Kidney tubule cell (primary cell): Measurements from ENCODE around the gene FAM171A1.
A peak's percentile ranks its signal among the peaks of the same experiment; 100 is the strongest.

Source experiments
- DNase-seq: peaks from one replicate; pipeline ENCODE4 v3.0.0-alpha.2; 2018; ENCODE audit warnings: low spot score

FAM171A1 gene

GRCh38 chr10:15242261-15242840, 128.7 kb downstream of the FAM171A1 start:
- no peak for DNase-seq

DNA sequence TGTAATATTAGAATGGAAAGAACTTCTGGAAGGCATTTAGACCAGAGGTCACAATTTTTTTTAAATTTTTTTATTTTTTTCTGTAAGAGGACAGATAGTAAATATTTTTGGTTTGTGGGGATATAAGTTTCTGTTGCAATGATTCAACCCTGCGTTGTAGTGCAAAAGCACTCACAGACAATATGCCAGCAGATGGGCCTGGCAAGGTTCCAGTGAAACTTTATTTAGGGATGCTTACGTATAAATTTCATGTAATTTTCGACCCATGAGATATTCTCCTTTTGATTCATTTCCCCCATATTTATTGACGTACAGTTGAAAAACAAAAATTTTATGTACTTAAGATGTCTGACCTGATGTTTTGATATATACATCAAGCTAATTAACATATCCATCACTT, 129.8 kb downstream of the FAM171A1 start:
- no peak for DNase-seq

DNA sequence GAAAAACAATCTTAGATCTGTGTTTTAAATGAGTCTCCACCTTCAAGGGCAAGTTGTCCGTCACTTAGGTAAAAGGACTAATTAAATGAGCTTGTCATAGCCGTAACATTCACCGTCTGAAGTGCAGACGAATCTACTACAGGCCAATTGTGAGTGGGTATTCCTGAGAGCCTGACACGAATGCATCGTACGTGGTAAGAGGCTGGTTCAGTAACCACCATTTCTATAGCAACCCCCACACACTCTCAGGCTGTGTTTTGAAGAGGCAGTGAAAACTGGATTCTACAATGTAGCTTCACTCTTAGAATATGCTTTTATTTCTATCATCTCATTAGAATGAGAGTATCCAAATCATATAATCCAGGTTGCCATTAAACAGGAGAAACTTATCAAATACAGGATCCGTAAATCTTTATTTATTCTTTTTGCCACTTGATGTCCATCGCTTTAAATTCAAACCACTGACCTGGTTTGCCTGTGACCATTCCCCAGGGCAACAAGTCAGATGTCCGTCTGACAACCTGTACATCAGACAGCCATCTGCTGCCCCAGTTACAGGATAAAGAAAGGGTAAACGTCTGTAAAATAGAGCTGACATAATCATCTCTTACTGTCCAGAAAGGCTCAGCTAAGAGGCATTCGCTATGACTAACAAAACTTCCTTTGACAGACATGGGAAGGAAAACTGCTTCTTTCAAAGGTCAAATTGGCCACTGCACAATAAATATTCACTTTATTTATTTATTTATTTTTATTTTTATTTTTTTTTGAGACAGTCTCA, 132.3 kb downstream of the FAM171A1 start:
- peak; percentile 65 for DNase-seq

DNA sequence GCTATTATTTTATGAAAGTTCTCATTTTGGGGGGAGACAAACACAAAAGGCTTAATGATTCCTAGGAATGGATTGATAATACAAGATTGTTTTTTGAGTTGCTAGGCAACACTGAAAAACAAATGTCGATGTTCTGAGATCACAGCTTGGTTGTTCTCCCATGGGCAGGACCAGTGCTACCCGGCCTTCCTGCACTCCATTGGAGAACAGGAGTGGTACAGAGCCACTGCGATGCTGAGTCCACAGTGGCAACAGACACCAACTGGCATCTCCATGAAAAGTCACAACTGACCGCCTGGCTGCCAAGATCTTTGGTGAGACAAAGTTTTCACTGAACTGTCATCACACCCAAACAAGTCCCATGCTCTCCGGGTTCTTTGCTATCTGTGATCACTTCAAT, 133.7 kb downstream of the FAM171A1 start:
- peak; percentile 76 for DNase-seq

GRCh38 chr10:15236340-15236739, 134.7 kb downstream of the FAM171A1 start:
- DNase-seq: peak; percentile 38

DNA sequence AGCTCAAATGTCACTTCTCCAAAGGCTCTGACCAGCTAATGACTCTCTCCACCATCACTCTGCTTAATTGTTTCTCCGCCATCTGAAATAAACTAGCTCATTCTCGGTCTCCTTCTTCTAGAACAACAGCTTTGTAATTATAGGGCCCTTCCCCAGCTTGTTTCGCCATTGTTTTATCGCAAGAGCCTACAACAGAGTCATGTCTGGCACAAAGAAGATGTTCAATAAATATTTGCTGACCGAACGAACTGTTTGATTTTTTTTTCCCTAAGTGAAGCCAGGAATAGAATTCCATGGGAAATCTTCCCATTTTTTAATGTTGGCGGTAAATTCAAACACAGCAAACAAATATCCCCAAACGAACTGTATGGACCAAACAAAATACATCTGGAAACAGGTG, 138.8 kb downstream of the FAM171A1 start:
- no peak for DNase-seq

DNA sequence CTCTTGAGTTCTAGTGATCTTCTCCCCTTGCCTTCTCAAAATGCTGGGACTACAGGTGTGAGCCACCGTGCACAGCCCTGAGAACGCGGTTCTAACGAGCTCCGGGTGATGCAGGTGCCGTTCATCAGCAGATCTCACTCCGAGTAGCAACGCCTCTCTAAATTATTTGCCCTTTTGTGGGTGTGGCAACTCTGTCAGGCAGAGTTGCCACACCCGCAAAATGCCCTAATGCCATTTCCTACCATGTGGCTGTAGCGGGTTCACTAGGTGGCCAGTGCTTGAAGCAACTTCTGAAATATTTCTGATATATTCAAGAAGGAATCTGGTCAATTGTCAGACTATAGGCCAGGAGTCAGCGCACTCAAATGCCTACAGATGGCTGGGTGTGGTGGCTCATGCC, 139.7 kb downstream of the FAM171A1 start:
- no peak for DNase-seq

GRCh38 chr10:15230257-15230656, 140.8 kb downstream of the FAM171A1 start:
- DNase-seq: no peak

DNA sequence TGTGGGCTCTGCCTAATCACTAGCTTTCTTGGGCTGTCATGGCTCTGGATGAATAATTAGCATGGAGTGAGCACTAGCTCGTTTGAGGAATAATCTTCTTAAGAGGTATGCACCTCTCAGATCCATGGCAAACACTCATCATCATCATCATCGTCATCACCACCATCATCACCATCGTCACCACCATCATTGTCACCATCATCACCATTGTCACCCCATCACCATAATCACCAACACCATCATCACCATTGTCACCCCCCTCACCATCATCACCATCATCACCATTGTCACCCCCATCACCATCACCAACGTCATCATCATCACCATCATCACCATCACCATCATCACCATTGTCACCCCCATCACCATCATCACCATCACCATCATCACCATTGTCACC, 141.8 kb downstream of the FAM171A1 start:
- DNase-seq: no peak

DNA sequence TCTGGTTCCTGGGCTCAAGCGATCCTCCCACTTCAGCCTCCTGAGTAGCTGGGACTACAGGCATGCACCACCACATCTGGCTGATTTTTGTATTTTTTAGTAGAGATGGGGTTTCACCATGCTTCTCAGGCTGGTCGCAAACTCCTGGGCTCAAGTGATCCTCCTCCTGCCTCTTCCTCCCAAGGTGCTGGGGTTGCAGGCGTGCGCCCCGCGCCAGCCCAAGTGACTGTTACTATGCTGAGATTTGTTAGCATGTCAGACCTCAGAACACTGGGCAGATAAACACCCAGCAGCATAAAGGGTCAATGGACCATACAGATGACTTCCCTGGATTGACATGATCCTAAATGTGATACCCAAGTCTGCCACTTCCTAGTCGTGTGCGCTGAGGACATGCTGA, 142.7 kb downstream of the FAM171A1 start:
- no peak for DNase-seq

DNA sequence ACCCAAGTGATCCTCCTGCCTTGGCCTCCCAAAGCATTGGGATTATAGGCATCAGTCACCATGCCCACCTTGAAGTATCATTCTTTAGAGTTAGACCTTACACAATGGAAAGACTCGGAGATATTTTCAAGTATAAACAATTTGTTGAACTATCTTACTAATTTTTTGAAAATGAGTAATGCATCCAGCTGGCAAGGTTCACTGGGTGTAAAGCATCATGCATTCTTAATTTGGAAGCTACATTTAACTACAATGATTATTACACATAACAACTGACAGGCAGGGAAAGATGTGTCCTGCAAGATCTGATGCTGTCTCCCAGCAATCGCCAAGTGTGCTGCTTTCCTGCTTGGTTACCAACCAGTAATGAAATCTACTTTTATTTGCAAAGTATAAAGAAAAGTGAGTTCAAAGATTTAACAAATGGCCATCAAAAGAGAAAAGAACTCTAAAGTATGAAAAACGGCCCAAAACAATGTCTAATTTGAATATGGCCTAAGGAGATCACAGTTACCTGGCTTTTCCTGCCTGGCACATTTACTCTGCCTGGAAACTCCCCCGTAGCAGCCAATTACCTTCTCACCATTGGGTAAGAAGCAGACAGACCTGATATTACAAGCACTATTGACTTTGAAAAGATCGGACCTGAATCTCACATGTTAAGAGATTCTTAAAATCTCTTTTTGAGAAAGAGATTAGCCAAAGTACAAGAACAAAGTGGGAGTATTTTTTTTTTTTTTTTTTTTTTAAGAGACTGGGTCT, 143.3 kb downstream of the FAM171A1 start:
- no peak for DNase-seq

DNA sequence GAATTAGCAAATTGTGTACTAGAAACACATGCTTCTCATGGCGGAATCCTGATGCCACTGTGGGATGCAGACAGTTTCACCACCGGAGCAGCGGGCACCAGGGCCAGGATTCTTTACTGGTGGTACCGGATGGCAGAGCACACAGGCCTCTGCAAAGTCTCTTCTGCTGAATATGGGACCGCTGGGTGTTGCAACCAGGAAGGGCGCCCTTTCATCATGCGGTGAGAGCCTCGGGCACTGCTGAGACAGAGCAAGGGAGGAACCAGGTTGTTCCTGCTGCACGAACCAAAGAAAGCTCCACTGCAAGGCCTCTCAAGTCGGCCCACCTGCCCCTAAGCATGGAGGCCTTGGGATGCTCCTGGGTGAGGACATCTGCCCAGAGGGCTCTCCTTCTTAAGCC, 145.6 kb downstream of the FAM171A1 start:
- no peak for DNase-seq

DNA sequence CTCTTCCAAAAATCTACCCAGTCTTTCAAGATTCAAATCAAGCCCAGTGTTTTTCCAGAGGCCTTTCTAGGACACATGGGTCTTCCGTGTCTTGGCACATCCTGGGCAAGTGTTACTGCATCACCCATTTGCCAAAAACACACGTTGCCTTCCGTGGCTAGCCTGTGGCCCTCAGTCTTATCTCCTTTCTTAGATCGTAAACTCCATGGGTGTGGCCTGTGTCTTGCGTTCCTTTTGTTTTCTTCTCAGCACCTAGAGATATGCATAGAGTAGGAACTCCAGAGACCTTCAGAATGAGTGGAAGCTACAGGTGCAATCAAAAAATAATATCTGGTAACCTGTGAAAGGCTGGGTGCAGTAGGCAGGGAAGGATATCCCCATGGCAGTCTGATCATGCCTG, 146.1 kb downstream of the FAM171A1 start:
- no peak for DNase-seq

DNA sequence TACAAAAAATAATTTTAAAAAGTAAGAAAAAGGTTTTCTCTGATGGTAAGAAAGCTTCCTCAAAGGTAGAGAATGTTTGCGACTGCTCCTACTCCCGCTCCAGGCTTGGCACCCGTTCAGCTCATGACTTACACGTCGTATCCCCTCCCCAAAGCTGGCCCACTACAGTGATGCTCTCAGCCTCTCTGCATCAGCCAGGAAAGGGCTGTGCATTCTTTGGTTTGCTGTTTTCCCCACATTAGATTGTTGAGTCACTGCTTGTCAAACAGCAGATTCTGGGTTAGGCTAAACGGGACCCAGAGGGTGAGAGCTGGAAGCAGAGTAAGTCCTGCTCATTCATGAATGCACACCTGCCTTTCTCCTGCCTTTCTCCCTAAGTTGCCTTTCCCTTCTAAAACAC, 147.9 kb downstream of the FAM171A1 start:
- DNase-seq: no peak

- DNase-seq: no peak
Measured at GRCh38 chr10:15222511-15222910, 148.6 kb downstream of the FAM171A1 start.

- no peak for DNase-seq
Measured at GRCh38 chr10:15220445-15220844, 150.6 kb downstream of the FAM171A1 start.

GRCh38 chr10:15216700-15217099, 154.4 kb downstream of the FAM171A1 start:
- no peak for DNase-seq

DNA sequence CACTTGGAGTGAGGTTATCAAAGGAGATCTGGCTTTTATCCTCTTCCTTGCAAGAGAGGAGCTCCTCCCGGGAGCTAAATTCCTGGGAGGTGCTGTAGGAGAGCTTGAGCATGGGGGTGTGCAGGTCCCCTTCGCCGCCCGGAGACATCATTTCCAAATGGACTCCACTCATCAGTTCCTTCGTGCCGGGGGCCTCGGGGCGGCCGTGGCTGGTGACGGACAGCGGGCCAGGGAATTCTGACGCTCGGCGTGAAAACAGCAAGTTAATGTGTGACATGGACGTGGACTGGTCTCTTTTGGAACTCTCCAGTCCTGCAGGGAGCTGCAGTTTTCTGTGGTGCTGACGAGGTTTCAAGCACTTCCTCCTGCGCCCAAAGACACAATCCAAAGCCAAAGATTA, 156.9 kb downstream of the FAM171A1 start:
- no peak for DNase-seq

- DNase-seq: no peak
Measured at GRCh38 chr10:15213461-15213861, 157.6 kb downstream of the FAM171A1 start.

GRCh38 chr10:15211464-15211979, 159.6 kb downstream of the FAM171A1 start:
- peak; percentile 78 for DNase-seq

DNA sequence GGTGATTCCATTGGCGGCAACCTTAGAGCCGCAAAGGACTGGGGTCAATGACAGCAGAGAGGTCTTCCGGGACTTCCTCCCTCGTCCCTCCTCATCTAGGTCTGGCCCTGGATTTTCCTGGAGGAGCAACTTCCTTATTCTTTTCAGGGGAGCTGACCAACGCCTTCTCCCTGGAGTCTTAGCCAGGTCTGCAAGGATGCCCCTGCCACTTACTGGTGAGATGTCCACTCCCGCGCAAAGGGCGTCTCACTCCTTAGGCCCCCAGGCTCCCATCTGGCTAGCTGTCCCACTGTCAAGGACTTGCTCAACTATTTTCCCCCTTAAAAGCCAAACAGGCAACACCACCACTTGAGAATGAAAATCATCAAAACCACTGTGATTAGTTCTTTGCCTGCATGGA, 160.6 kb downstream of the FAM171A1 start:
- no peak for DNase-seq

DNA sequence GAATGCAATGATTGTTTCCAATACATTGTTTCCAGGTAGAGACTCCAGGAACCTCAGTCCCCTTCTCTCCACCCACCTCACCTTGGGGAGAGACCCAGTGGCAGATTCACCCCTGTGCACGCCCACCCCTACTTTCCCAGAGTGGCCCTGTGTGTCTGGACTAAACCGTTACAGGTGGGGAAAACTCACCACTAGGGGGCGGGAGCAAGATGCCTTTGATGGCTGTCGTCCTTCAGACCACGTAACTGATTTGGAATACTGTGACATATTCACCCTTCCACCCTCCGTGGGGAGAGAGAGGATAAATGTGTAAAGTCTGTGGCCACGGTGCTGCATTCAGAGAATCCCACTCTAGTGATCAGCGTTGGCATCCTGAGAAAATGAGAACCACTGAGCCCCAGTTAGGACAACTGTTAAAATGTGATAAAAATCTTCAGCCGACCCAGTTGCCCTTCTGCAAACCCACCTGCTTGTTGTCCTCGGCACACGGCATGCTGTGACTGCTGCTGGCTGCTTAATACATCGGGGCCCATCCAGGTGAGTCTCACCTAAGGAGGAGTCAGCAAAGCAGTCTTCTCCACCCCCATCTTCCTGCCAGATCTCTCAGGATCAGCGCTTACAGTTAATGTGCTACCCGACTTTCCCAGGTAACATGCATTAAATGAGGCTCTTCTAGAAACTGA, 161.1 kb downstream of the FAM171A1 start:
- peak; percentile 75 for DNase-seq
